ENCODE measurements around the gene HIBADH.

Gene HIBADH

GRCh38 chr7:27605283-27605682 lies 57.4 kb downstream of the HIBADH start:
- DNase-seq (ENCODE audit: extremely low spot score), result no peak
- TF ChIP-seq TARDBP (IDR thresholded peaks at IDR 0.05) (no peak), ZNF384 (IDR thresholded peaks at IDR 0.05) (peak; percentile 89)
- CTCF ChIA-PET, result interaction anchor here (0.5 to 1.4 kb wide), 3 partner anchors 10 to 409 kb away, joined by 3 to 4 read pairs (median 3); no protein-coding TSS in a partner anchor
- POLR2A ChIA-PET, result no interaction called here

- ChIA-PET CTCF (no interaction called here), POLR2A (interaction anchor here (0.6 to 1.0 kb wide), 2 partner anchors 330 to 405 kb away, joined by 3 read pairs; no protein-coding TSS in a partner anchor)
- TF ChIP-seq NFRKB (IDR thresholded peaks at IDR 0.05), result no peak
- no peak for TF ChIP-seq LEF1 (IDR thresholded peaks at IDR 0.05; ENCODE audit: borderline replicate concordance)
- TF ChIP-seq ZNF384 (IDR thresholded peaks at IDR 0.05), result no peak
- no peak for TF ChIP-seq SP1 (IDR thresholded peaks at IDR 0.05)
- no peak for TF ChIP-seq ARNT (IDR thresholded peaks at IDR 0.05)
- no peak for TF ChIP-seq BHLHE40 (IDR thresholded peaks at IDR 0.05; ENCODE audit: borderline replicate concordance)
- no peak for TF ChIP-seq FOXK2 (IDR thresholded peaks at IDR 0.05)
- TF ChIP-seq CTBP1 (IDR thresholded peaks at IDR 0.05; ENCODE audit: borderline replicate concordance), result no peak
- no peak for TF ChIP-seq HDGF (IDR thresholded peaks at IDR 0.05; ENCODE audit: borderline replicate concordance)
- no peak for TF ChIP-seq FOXA1 (IDR thresholded peaks at IDR 0.05)
- no peak for DNase-seq (ENCODE audit: extremely low spot score)
Measured at GRCh38 chr7:27603813-27604212, 58.9 kb downstream of the HIBADH start.

GRCh38 chr7:27602766-27603165 lies 59.9 kb downstream of the HIBADH start:
- POLR2A ChIA-PET, result no interaction called here
- TF ChIP-seq CTBP1 (IDR thresholded peaks at IDR 0.05; ENCODE audit: borderline replicate concordance) (no peak), NFRKB (IDR thresholded peaks at IDR 0.05) (no peak), HDGF (IDR thresholded peaks at IDR 0.05; ENCODE audit: borderline replicate concordance) (no peak), ARNT (IDR thresholded peaks at IDR 0.05) (no peak), ELF4 (IDR thresholded peaks at IDR 0.05) (no peak), PKNOX1 (IDR thresholded peaks at IDR 0.05) (no peak), FOXK2 (IDR thresholded peaks at IDR 0.05) (no peak), SUZ12 (IDR thresholded peaks at IDR 0.05) (no peak), BHLHE40 (IDR thresholded peaks at IDR 0.05; ENCODE audit: borderline replicate concordance) (no peak), TARDBP (IDR thresholded peaks at IDR 0.05) (no peak), FOXA1 (IDR thresholded peaks at IDR 0.05) (no peak), LEF1 (IDR thresholded peaks at IDR 0.05; ENCODE audit: borderline replicate concordance) (no peak), L3MBTL2 (conservative IDR thresholded peaks at IDR 0.05) (no peak), FOXM1 (IDR thresholded peaks at IDR 0.05; ENCODE audit: borderline replicate concordance) (no peak), ZNF384 (IDR thresholded peaks at IDR 0.05) (no peak), SP1 (IDR thresholded peaks at IDR 0.05) (no peak)
- CTCF ChIA-PET, result interaction anchor here (0.6 kb wide), 1 partner anchor 1729 kb away, joined by 4 read pairs; no protein-coding TSS in a partner anchor
- no peak for DNase-seq (ENCODE audit: extremely low spot score)

GRCh38 chr7:27601217-27601616 lies 61.5 kb downstream of the HIBADH start:
- TF ChIP-seq FOXA1 (IDR thresholded peaks at IDR 0.05) (no peak), SP1 (IDR thresholded peaks at IDR 0.05) (no peak), NFRKB (IDR thresholded peaks at IDR 0.05) (no peak), LEF1 (IDR thresholded peaks at IDR 0.05; ENCODE audit: borderline replicate concordance) (no peak), HDGF (IDR thresholded peaks at IDR 0.05; ENCODE audit: borderline replicate concordance) (no peak), PKNOX1 (IDR thresholded peaks at IDR 0.05) (no peak), FOXK2 (IDR thresholded peaks at IDR 0.05) (no peak), FOXM1 (IDR thresholded peaks at IDR 0.05; ENCODE audit: borderline replicate concordance) (no peak), ZNF384 (IDR thresholded peaks at IDR 0.05) (no peak), L3MBTL2 (conservative IDR thresholded peaks at IDR 0.05) (no peak), BHLHE40 (IDR thresholded peaks at IDR 0.05; ENCODE audit: borderline replicate concordance) (no peak), TARDBP (IDR thresholded peaks at IDR 0.05) (no peak), ARNT (IDR thresholded peaks at IDR 0.05) (no peak), ELF4 (IDR thresholded peaks at IDR 0.05) (no peak)
- ChIA-PET POLR2A (no interaction called here), CTCF (no interaction called here)
- DNase-seq (ENCODE audit: extremely low spot score), result no peak

GRCh38 chr7:27600247-27600646 lies 62.4 kb downstream of the HIBADH start:
- POLR2A ChIA-PET, result no interaction called here
- TF ChIP-seq FOXM1 (IDR thresholded peaks at IDR 0.05; ENCODE audit: borderline replicate concordance), result no peak
- no peak for TF ChIP-seq HDGF (IDR thresholded peaks at IDR 0.05; ENCODE audit: borderline replicate concordance)
- no peak for TF ChIP-seq SUZ12 (IDR thresholded peaks at IDR 0.05)
- no peak for TF ChIP-seq ARNT (IDR thresholded peaks at IDR 0.05)
- TF ChIP-seq CTBP1 (IDR thresholded peaks at IDR 0.05; ENCODE audit: borderline replicate concordance), result no peak
- TF ChIP-seq LEF1 (IDR thresholded peaks at IDR 0.05; ENCODE audit: borderline replicate concordance), result no peak
- no peak for TF ChIP-seq FOXK2 (IDR thresholded peaks at IDR 0.05)
- TF ChIP-seq ZNF384 (IDR thresholded peaks at IDR 0.05), result no peak
- TF ChIP-seq FOXA1 (IDR thresholded peaks at IDR 0.05), result no peak
- no peak for TF ChIP-seq L3MBTL2 (conservative IDR thresholded peaks at IDR 0.05)
- TF ChIP-seq PKNOX1 (IDR thresholded peaks at IDR 0.05), result no peak
- no peak for DNase-seq (ENCODE audit: extremely low spot score)
- CTCF ChIA-PET, result no interaction called here

GRCh38 chr7:27595009-27595408 lies 67.7 kb downstream of the HIBADH start:
- ChIA-PET POLR2A (no interaction called here), CTCF (no interaction called here)
- no peak for DNase-seq (ENCODE audit: extremely low spot score)
- TF ChIP-seq ZNF384 (IDR thresholded peaks at IDR 0.05) (no peak), BHLHE40 (IDR thresholded peaks at IDR 0.05; ENCODE audit: borderline replicate concordance) (no peak), NFRKB (IDR thresholded peaks at IDR 0.05) (no peak), CTBP1 (IDR thresholded peaks at IDR 0.05; ENCODE audit: borderline replicate concordance) (no peak), FOXM1 (IDR thresholded peaks at IDR 0.05; ENCODE audit: borderline replicate concordance) (no peak), TARDBP (IDR thresholded peaks at IDR 0.05) (no peak), L3MBTL2 (conservative IDR thresholded peaks at IDR 0.05) (no peak)
